Stimulated activated naive CD8-positive, alpha-beta T cell treated with anti-CD3 and anti-CD28 coated beads, Interleukin-15, Interleukin-2, amounts not matched to agents 100 ng/mL and 50 ng/mL, for 24 hours (primary cell): Measurements from ENCODE around the gene NT5C2.

Experiments used
- H3K27ac Mint-ChIP-seq: one replicate; pipeline ENCODE4 v1.8.0; 2021; ENCODE audit warnings: mild to moderate bottlenecking, mixed read lengths
- H3K27me3 Mint-ChIP-seq: one replicate; pipeline ENCODE4 v1.8.0; 2021; ENCODE audit warnings: mixed read lengths
- H3K36me3 Mint-ChIP-seq: one replicate; pipeline ENCODE4 v1.8.0; 2021; ENCODE audit warnings: low read depth, mixed read lengths
- H3K4me1 Mint-ChIP-seq: one replicate; pipeline ENCODE4 v1.8.0; 2021; ENCODE audit warnings: low read depth, mixed read lengths
- H3K4me3 Mint-ChIP-seq: one replicate; pipeline ENCODE4 v1.8.0; 2021; ENCODE audit warnings: mild to moderate bottlenecking, mixed read lengths
- H3K9me3 Mint-ChIP-seq: one replicate; pipeline ENCODE4 v1.8.0; 2021; ENCODE audit warnings: mixed read lengths

Gene NT5C2

GRCh38 chr10:103064956-103065355, 128.1 kb downstream of the NT5C2 start:
- Mint-ChIP-seq H3K9me3 (no peaks in the 10 kb centered on the region), H3K36me3 (no peaks in the 10 kb centered on the region), H3K4me1 (peaks cover 8% of the 10 kb centered on the region), H3K4me3 (no peak overlapping the region), H3K27me3 (no peaks in the 10 kb centered on the region), H3K27ac (no peak overlapping the region)

DNA sequence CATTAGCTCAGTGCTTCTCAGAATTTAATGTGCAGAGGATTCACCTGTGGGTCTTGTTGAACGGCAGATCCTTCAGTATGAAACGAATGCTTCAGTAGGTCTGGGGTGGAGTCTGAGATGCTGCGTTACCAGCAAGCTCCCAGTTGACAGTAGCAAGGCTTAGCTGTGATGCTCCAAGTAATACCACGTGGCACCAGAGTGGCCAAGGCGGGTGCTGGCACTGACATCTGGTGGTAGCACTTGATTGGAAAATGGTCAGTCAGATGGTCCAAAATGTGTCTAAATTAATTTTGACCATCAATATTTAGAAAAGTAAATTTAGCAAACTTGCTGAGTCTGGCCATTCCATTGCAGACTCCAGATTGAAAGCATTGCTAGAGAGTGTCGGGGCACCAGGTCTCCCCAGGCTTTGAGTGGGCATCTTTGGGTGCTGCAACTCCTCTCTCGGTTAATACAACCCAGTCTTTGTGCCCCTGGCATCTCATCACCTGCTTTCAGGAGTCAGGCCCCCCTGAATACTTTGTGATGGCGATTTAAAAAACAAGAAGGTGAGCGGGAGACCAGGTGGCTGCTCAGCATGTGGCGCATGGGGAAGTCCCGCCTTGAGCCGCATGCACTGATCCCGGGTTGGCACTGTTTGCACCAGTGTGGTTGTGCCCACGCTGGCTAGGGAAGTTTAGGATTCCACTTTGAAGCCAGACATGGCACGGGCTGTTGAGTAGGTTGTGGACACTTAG, 130.1 kb downstream of the NT5C2 start:
- Mint-ChIP-seq H3K4me1 (no peaks in the 10 kb centered on the region), H3K9me3 (no peaks in the 10 kb centered on the region), H3K27ac (no peak overlapping the region), H3K4me3 (no peak overlapping the region), H3K27me3 (no peaks in the 10 kb centered on the region), H3K36me3 (no peaks in the 10 kb centered on the region)

- Mint-ChIP-seq H3K9me3 (no peaks in the 10 kb centered on the region), H3K4me3 (no peak overlapping the region), H3K4me1 (no peaks in the 10 kb centered on the region), H3K36me3 (peaks cover 6% of the 10 kb centered on the region), H3K27me3 (no peaks in the 10 kb centered on the region), H3K27ac (no peak overlapping the region)
These were observed 132.5 kb downstream of the NT5C2 start for GRCh38 chr10:103060575-103060974.

DNA sequence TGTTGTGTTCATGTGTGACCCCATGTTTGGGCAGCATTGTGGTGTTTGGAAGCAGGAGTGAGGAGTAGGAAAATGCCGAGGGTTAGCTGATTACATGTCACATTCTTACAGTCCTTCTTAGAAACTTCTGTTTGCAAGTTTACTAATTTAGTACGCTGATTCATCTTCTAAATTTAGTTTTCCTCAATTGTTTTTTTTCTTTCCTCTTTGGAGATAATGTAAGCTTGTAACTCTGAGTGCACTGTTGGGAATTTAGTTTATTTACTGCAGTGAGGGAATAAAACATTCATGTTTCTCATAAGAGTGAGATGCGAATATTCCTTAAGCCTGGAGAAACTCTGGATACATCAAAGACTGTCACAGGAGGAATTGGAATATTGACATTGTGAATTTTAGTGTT, 135.0 kb downstream of the NT5C2 start:
- Mint-ChIP-seq H3K36me3 (peaks cover 6% of the 10 kb centered on the region), H3K4me1 (peaks cover 23% of the 10 kb centered on the region), H3K27me3 (no peaks in the 10 kb centered on the region), H3K9me3 (no peaks in the 10 kb centered on the region), H3K27ac (no peak overlapping the region), H3K4me3 (no peak overlapping the region)

GRCh38 chr10:103055105-103055504, 138.0 kb downstream of the NT5C2 start:
- Mint-ChIP-seq H3K36me3 (peaks cover 6% of the 10 kb centered on the region), H3K9me3 (no peaks in the 10 kb centered on the region), H3K4me3 (no peak overlapping the region), H3K27ac (no peak overlapping the region), H3K27me3 (no peaks in the 10 kb centered on the region), H3K4me1 (peaks cover 25% of the 10 kb centered on the region)

DNA sequence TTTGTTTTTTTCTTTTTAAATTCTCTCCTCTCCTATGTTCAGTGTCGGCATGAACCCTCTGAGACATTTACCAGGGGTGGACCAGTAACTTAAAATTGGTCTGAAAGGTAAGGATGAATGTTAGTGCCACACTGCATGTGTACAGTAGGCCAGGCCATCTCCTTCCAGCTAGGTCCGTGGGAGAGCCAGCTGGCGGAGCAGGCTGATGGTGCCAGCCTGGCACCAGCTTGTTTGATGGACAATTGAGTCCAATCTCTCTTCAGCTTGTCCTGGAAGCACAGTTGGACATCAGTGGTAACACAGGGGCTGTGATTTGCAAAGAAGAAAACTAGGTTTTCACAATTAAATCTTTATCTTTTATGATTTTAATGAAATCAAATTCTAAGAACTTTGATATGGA, 138.5 kb downstream of the NT5C2 start:
- H3K27me3 Mint-ChIP-seq, result no peaks in the 10 kb centered on the region
- H3K36me3 Mint-ChIP-seq, result peaks cover 6% of the 10 kb centered on the region
- peaks cover 25% of the 10 kb centered on the region for H3K4me1 Mint-ChIP-seq
- peak overlapping the region; percentile 86 for H3K4me3 Mint-ChIP-seq
- no peaks in the 10 kb centered on the region for H3K9me3 Mint-ChIP-seq
- peak overlapping the region; percentile 92 for H3K27ac Mint-ChIP-seq

DNA sequence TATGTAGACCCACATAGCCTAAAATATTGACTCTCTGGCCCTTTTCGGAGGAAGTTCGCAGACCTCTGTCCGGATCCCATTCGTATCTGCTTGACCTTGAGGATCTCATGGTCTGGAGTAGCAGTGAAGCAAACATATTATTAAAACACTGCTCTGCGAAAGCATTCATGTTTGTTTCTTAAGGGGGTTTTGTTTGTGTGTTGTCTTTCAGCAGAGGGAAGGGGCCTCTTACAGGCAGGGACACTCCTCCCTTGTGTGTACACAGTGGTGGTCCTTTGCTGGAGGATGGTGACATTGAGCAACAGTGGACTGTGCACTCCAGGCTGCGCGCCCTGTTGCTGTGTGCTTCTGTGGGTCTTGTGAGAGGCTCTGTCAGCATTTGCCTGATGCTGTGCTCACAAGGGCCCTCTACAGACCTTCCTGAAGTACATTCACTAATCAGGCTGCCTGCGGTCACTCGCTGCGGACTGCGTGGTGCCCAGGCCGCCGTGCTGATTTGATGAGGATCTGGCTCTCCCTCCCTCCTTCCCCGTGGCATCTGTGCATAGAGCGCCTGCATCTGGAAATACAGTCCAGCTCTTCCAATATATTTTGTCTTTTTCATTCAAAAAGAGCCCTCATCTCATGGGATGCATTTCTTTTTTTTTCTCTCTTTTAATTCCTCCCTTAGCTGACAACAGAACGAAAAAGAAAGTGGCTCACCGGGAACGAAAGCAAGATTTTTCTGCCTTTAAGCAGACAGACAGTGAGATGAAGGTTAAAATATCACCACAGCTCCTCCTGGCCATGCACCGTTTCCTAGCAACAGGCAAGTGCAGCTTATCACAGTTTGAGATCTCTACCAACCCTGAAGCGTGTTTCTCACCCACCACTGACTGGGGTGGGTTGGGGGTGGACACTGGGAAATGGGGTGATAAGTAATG, 139.2 kb downstream of the NT5C2 start:
- Mint-ChIP-seq H3K4me3 (peak overlapping the region; percentile 86), H3K36me3 (peaks cover 6% of the 10 kb centered on the region), H3K9me3 (no peaks in the 10 kb centered on the region), H3K4me1 (peaks cover 25% of the 10 kb centered on the region), H3K27me3 (no peaks in the 10 kb centered on the region), H3K27ac (peak overlapping the region; percentile 92)

DNA sequence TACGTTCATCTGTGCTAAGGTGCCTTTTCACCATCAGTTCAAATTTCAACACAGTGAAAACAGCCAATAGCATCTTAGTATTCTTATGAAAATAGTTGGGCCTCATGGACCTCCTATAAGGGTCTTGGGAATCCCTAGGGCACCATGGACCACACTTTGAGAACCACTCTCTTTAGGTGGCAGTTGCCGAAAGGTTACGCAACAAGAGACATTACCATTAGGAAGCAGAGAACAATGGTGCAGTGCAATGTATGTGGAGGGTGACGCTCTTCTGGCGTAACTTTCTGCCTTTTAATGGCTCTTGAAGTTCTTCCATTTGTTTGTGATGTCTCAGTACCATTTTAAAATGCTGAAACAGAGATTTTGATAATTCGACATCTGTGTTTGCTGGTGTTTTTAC, 143.8 kb downstream of the NT5C2 start:
- Mint-ChIP-seq H3K9me3 (no peaks in the 10 kb centered on the region), H3K4me1 (peaks cover 21% of the 10 kb centered on the region), H3K27ac (no peak overlapping the region), H3K27me3 (no peaks in the 10 kb centered on the region), H3K36me3 (no peaks in the 10 kb centered on the region), H3K4me3 (no peak overlapping the region)

DNA sequence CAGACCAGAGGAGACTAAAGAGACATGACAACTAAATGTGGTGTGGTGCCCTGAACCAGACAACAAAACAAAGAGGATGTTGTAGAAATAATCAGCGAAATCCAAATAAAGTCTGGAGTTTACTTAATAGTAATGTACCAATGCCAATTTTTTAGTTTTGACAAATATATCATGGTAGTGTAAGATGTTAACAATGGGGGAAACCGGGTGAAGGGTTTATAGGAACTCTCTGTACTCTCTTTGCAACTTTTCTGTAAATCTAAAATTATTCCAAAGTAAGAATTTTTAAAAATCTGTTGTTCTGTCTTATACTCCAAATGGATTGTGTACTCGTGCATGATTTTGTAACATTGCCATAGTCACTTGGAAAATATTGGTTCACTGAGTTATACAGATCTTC, 145.7 kb downstream of the NT5C2 start:
- no peaks in the 10 kb centered on the region for H3K27me3 Mint-ChIP-seq
- peaks cover 7% of the 10 kb centered on the region for H3K4me1 Mint-ChIP-seq
- no peaks in the 10 kb centered on the region for H3K36me3 Mint-ChIP-seq
- H3K4me3 Mint-ChIP-seq, result no peak overlapping the region
- no peak overlapping the region for H3K27ac Mint-ChIP-seq
- no peaks in the 10 kb centered on the region for H3K9me3 Mint-ChIP-seq

DNA sequence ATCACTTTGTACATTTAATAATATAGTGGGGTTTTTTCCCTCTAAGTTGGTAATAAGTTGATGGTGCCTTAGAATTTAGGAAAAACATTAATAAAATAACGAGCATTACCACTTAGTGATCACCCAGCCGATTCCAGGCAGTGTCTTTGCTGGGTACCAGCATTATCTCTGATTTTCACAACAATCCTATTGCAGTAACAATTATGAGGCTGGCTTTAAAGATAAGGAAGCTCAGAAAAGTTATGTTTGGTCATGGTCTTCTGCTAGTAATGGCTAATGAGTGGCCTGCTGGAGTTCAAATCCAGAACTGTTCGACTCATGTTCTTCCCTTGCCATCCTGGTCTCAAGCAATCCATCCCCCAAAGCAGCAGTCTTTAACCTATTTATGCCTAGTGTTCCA, 147.1 kb downstream of the NT5C2 start:
- Mint-ChIP-seq H3K27me3 (no peaks in the 10 kb centered on the region), H3K27ac (no peak overlapping the region), H3K36me3 (no peaks in the 10 kb centered on the region), H3K9me3 (no peaks in the 10 kb centered on the region), H3K4me3 (no peak overlapping the region), H3K4me1 (peaks cover 7% of the 10 kb centered on the region)

DNA sequence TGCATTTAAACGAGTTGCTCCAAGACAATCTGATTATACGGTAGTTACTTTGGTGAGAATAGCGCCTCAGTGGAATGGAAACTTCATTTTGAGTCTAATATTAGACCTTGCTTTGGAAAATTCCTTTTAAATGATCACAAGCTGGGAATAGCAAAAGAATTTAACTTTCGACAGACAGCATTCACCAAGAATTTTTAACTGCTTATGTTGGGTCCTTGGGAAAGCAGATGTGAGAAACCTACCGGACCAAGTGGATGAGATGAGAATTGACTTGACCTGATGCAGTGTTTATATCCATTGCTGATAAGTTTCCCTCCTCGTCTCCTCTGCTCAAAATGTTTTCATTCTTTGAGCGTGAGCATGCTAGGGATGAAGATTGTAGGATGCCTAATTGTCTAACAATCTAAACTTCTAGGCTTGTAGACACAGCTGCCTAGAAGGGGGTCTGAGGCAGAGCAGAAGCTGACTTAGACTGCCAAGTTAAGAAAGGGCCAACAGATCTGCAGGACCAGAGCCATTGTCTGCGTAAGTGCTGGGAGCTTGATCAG, 148.1 kb downstream of the NT5C2 start:
- Mint-ChIP-seq H3K4me3 (no peak overlapping the region), H3K4me1 (peaks cover 7% of the 10 kb centered on the region), H3K27me3 (no peaks in the 10 kb centered on the region), H3K36me3 (no peaks in the 10 kb centered on the region), H3K27ac (no peak overlapping the region), H3K9me3 (no peaks in the 10 kb centered on the region)

- H3K4me1 Mint-ChIP-seq, result peaks cover 7% of the 10 kb centered on the region
- H3K4me3 Mint-ChIP-seq, result no peak overlapping the region
- no peaks in the 10 kb centered on the region for H3K9me3 Mint-ChIP-seq
- no peaks in the 10 kb centered on the region for H3K36me3 Mint-ChIP-seq
- H3K27me3 Mint-ChIP-seq, result no peaks in the 10 kb centered on the region
- H3K27ac Mint-ChIP-seq, result no peak overlapping the region
These were observed 150.2 kb downstream of the NT5C2 start for GRCh38 chr10:103042908-103043307.

GRCh38 chr10:103042129-103042528, 150.9 kb downstream of the NT5C2 start:
- H3K9me3 Mint-ChIP-seq, result no peaks in the 10 kb centered on the region
- H3K4me1 Mint-ChIP-seq, result peaks cover 5% of the 10 kb centered on the region
- H3K27ac Mint-ChIP-seq, result no peak overlapping the region
- H3K4me3 Mint-ChIP-seq, result no peak overlapping the region
- H3K36me3 Mint-ChIP-seq, result no peaks in the 10 kb centered on the region
- no peaks in the 10 kb centered on the region for H3K27me3 Mint-ChIP-seq

DNA sequence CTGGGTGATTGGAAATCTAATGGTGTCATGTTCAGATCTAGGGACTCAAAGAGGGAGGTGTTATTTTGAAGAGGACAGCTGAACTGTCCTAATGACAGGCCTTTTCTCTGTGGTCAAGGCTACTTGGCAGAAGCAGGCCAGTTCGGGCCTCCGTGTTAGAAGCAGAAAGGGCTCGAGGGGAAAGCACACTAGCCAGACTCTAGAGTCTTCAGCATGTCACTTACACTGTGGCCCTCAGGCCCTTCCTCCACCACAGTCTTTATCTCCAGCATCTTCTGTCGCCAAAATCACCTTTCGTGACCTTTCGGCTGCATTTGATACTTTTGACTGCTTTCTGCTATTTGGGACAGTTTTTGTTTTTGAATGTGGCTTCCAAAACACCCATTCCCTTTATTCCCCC, 151.7 kb downstream of the NT5C2 start:
- Mint-ChIP-seq H3K4me1 (no peaks in the 10 kb centered on the region), H3K36me3 (no peaks in the 10 kb centered on the region), H3K9me3 (no peaks in the 10 kb centered on the region), H3K27me3 (no peaks in the 10 kb centered on the region), H3K27ac (no peak overlapping the region), H3K4me3 (no peak overlapping the region)

- Mint-ChIP-seq H3K9me3 (no peaks in the 10 kb centered on the region), H3K27ac (no peak overlapping the region), H3K36me3 (no peaks in the 10 kb centered on the region), H3K27me3 (no peaks in the 10 kb centered on the region), H3K4me3 (no peak overlapping the region), H3K4me1 (no peaks in the 10 kb centered on the region)
These were observed 152.7 kb downstream of the NT5C2 start for GRCh38 chr10:103040418-103040817.
